Measurements from ENCODE around the gene GGNBP2. TPM values are rescaled to one million over a fixed set of nuclear protein-coding genes. Genes with fewer than 3 reads are reported as not detected.

The GGNBP2 gene
- polyA plus RNA-seq, 1 donor from 2014 or later: 112 TPM

- TF ChIP-seq EZH2 (IDR thresholded peaks at IDR 0.05; ENCODE audit: borderline replicate concordance, insufficient read depth, low read length, poor library complexity, severe bottlenecking): no peak
Observed at GRCh38 chr17:36592716-36593321, 48.1 kb downstream of the GGNBP2 start.

GRCh38 chr17:36593656-36594316 is 49.1 kb downstream of the GGNBP2 start:
- no peak for TF ChIP-seq CTCF (IDR thresholded peaks at IDR 0.05; ENCODE audit: poor library complexity, severe bottlenecking)
- no peak for TF ChIP-seq POLR2AphosphoS5 (IDR thresholded peaks at IDR 0.05)
- no peak for TF ChIP-seq SMC3 (conservative IDR thresholded peaks at IDR 0.05; ENCODE audit: poor library complexity)
- TF ChIP-seq MXI1 (conservative IDR thresholded peaks at IDR 0.05; ENCODE audit: poor library complexity, severe bottlenecking): no peak
- TF ChIP-seq RAD21 (conservative IDR thresholded peaks at IDR 0.05): no peak
- no peak for TF ChIP-seq REST (IDR thresholded peaks at IDR 0.05; ENCODE audit: borderline replicate concordance)
- no peak for TF ChIP-seq EP300 (conservative IDR thresholded peaks at IDR 0.05; ENCODE audit: poor library complexity, severe bottlenecking)
- TF ChIP-seq TAF1 (IDR thresholded peaks at IDR 0.05; ENCODE audit: low read depth): no peak
- TF ChIP-seq EZH2 (IDR thresholded peaks at IDR 0.05; ENCODE audit: borderline replicate concordance, insufficient read depth, low read length, poor library complexity, severe bottlenecking): no peak
- no peak overlapping the region for H3K9ac ChIP-seq (ENCODE audit: low read length)
- H3K9me2 ChIP-seq (ENCODE audit: insufficient read depth, low read length): no peaks in the 10 kb centered on the region
- no peaks in the 10 kb centered on the region for H4K20me1 ChIP-seq (ENCODE audit: insufficient read depth)
- no peaks in the 10 kb centered on the region for H3K9me3 ChIP-seq (ENCODE audit: low read length)
- H3K27me3 ChIP-seq (ENCODE audit: insufficient read depth, low read depth, low read length): no peaks in the 10 kb centered on the region
- H2AFZ ChIP-seq (ENCODE audit: low read depth, low read length): no peak overlapping the region
- no peak overlapping the region for H3K4me2 ChIP-seq (ENCODE audit: low read length)
- H3K36me3 ChIP-seq (ENCODE audit: insufficient read depth, low read length): no peaks in the 10 kb centered on the region
- H3F3A ChIP-seq (ENCODE audit: insufficient read depth, low read length, poor library complexity, severe bottlenecking): no peaks in the 10 kb centered on the region
- H3K4me3 ChIP-seq (ENCODE audit: low read length): peak overlapping the region; percentile 82
- H3K79me2 ChIP-seq (replicated peaks; ENCODE audit: insufficient read depth, low read length): no peaks in the 10 kb centered on the region
- no peak overlapping the region for H3K27ac ChIP-seq (ENCODE audit: low read length)

More at GRCh38 chr17:36592716-36593321, 48.1 kb downstream of the GGNBP2 start:
- Histone ChIP-seq H3K27ac (ENCODE audit: low read length) (no peak overlapping the region), H3K9me3 (ENCODE audit: low read length) (no peaks in the 10 kb centered on the region), H3F3A (ENCODE audit: insufficient read depth, low read length, poor library complexity, severe bottlenecking) (no peaks in the 10 kb centered on the region), H2AFZ (ENCODE audit: low read depth, low read length) (no peak overlapping the region), H3K9me2 (ENCODE audit: insufficient read depth, low read length) (no peaks in the 10 kb centered on the region), H3K4me2 (ENCODE audit: low read length) (peak overlapping the region; percentile 78), H4K20me1 (ENCODE audit: insufficient read depth) (no peaks in the 10 kb centered on the region), H3K79me2 (replicated peaks; ENCODE audit: insufficient read depth, low read length) (no peaks in the 10 kb centered on the region), H3K4me3 (ENCODE audit: low read length) (peak overlapping the region; percentile 82), H3K27me3 (ENCODE audit: insufficient read depth, low read depth, low read length) (no peaks in the 10 kb centered on the region), H3K36me3 (ENCODE audit: insufficient read depth, low read length) (no peaks in the 10 kb centered on the region), H3K9ac (ENCODE audit: low read length) (peak overlapping the region; percentile 69)

Measured in neural cell (in vitro differentiated cells).